Kidney glomerular epithelial cell (primary cell): Measurements from ENCODE around the gene COL28A1.
"Not testable (repeated sequence)": the region's sequence is repeated elsewhere in the genome, so short reads cannot be mapped to it uniquely, and the experiment has no call there.

Source experiments
- DNase-seq: peaks from one replicate; lab custom pipeline; 2025; lab: John Stamatoyannopoulos, UW

COL28A1 gene

DNA sequence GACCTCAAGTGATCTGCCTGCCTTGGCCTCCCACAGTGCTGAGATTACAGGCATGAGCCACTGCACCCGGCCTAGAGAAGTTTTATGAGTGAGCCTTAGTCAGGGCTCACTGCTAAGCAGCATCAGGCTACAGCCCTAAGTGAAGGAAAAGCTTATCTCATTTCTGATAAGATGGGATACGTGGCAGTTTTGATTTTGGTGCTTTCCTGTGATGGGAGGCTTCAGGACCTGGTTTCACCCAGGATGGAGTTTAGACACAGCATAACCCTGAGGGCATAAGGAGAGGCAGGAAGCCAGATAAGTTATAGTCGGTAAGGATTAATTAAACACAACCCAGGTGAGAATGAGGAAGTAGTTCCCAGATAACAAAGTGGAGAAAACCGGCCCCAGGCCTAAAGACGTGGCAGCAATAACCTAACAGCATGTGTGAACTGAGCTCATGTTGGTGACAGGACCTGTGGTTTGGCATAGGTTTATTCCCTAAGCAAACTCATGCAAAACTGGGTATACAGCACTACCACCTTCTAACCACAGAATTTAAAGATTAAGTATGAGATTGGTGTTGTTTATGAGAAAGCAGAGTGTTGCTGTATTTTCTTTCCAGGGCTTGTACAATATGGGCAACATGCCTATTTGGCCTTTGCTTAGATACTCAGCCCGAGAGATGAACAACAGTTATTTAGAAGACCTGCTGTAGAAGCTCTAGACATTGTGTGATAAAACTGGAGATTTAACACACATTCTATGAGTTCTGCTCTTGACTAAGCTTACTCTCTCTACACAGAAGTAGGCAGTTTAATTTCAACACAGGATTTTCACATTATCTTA is 119.4 kb downstream of the COL28A1 start:
- DNase-seq: no peak

DNA sequence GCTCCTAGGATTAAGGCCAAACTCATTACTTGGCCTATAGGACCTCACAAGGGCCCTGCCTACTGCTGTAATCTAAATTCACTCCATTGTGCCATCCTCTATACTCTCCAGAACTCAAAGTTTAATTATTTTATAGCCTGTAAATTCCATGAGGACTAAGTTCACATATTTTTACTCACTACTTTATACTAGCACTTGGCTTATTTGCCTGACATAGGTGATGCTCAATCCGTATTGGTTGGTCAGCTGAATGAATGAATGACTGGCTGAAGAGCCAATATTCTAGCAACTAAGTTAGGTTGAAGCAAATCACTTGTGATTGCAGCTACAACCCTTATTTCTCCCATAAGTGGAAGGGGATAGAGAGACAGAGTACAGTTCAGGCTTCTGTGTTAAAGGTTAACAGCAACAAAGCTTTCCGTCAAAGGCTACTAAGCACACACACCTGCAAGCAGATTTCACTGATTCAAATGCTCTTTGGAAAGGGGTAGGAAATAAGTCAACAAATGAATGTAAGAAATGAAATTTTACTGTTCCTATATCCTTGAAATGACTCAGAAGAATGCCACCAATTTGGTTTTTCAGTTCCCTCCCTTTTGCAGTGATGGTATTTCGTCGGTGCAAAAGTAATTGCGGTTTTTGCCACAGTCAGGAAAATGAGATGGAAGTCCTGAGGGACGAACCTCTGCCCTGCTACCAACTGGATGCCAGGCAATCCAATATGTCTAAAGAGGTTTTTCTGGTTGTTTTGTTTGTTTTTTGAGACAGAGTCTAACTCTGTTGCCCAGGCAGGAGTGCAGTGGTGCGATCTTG is 120.7 kb downstream of the COL28A1 start:
- no peak for DNase-seq

DNA sequence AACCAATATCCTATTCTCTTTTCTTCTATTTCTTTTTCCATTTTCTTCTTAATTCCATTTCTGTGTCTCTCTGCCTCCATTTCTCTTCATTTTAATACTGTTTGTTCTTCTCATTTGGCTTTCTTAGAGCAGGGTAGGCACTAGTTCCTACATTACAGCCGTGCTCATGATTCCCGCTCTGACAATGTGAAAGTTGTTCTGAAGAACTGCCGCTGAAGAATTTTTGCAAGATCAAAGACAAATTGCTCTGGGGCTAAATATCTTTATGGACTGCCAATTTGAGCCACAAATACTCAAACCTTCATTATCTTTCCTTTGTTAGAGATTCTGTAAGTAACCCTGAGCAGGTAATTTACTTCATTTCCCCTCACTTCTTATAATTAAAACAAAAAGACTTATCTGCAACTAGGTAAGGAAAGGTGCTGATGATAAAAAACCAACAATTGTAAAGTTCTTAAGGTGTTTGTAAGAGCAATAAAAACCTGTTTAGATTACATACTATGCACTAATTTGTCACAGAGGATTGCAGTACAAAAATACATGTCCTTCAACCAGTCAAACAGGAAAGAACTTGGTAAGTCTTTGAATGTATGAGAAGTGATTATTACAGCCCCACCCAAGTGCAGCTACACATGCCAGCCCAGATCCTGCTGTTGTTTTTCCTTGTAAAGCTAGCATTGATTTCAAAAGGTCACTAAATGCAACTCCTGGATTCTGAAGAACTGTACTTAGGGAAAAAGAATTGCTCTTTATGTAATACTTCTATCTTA is 127.5 kb downstream of the COL28A1 start:
- DNase-seq: no peak

DNA sequence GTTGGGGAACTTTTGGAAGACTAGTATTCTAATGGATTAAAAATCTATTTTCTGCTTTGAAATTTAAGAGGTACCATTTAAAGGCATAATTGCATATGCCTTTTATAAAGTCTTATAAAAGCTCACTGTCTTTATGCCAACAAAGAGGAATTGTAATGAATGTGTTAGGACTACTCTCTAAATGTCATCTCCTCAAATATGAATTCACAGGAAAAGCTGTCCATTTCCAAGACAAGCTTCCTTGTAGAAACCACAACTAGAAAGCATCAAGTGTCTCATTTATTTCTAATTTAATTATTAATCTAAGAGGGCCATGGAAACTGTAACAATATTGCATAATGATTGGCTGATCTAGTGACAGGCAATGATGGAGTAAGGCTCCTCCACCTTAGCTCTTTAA is 130.2 kb downstream of the COL28A1 start:
- DNase-seq: no peak

- no peak for DNase-seq
These were observed 136.0 kb downstream of the COL28A1 start for GRCh38 chr7:7399707-7400106.

GRCh38 chr7:7395785-7396184 is 139.9 kb downstream of the COL28A1 start:
- DNase-seq: no peak

DNA sequence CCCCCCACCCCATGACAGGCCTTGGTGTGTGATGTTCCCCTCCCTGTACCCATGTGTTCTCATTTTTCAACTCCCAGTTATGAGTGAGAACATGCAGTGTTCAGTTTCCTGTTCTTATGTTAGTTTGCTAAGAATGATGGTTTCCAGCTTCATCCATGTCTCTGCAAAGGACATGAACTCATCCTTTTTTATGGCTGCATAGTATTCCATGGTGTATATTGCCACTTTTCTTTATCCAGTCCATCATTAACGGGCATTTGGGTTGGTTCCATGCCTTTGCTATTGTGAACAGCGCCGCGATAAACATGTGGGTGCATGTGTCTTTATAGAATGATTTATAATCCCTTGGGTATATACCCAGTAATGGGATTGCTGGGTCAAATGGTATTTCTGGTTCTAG is 147.5 kb downstream of the COL28A1 start:
- DNase-seq: not testable (repeated sequence)

DNA sequence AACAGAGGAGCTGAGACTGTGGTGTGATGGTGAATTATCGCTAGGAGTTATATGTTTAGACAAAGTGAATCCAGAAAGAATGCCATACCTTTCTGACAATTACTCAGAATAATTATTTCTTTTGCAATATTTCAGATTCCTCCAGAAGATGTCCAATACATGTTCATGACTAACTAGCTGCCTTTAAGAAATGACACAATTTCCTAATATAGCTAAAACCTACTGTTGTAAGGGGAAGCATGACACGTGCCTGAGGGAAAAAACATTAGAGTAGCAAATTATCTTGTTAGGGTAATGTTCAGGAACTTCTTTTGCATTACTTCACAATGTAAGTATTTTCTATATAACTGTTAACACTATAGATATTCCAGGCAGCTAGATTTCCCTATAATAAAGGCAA is 150.3 kb downstream of the COL28A1 start:
- no peak for DNase-seq

DNA sequence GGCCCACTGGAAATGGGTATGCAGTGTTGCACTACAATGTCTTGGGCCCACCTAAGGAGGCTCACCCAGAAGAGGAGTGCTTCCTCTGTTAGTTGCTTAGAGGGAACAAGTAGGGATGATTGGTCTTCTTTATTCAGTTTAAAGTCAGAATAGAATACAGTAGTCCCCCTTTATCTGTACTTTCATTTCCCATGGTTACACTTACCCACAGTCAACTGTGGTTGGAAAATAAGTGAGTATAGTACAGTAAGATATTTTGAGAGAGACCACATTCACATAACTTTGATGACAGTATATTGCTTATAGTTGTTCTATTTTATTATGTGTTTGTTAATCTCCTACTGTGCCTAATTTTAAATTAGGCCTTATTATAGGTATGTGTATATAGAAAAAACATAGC is 151.4 kb downstream of the COL28A1 start:
- no peak for DNase-seq

DNA sequence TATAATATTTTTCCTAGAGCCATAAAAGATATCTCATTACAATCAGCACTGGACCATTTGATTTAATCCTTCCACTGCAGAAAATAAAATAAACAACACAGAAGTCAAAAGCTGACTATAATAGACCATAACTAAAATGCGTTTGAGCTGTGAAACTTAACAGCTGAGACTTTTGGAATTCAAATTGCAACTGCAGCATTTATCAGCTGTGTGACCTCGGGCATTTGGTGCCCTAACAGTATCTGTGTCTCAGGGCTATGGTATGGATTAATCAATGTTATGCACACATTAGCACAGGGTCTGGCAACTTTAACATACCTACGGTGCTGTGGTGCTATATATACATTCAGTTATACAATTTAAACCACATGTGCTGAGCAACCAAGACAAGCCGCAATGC is 160.1 kb downstream of the COL28A1 start:
- DNase-seq: no peak

GRCh38 chr7:7370076-7370475 is 165.6 kb downstream of the COL28A1 start:
- DNase-seq: no peak

DNA sequence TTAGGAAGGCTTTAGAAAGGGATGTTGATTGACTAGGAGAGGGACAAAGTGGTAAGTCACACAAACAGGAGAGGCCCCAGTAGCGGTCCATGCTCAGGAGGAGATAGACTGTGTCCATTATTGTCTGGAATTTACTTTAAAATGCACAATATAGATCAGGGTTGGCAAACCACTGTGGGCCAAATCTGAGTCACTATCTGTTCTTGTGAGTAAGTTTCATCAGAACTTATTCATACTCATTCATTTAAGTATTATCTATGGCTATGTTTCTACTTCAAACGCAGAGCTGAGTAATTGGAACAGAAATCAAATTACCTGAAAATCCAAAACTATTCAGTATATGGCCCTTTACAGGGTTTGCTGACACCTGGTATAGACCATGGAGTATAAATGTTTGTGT is 166.5 kb downstream of the COL28A1 start:
- no peak for DNase-seq

- DNase-seq: no peak
These were observed 181.0 kb downstream of the COL28A1 start for GRCh38 chr7:7354674-7355073.

DNA sequence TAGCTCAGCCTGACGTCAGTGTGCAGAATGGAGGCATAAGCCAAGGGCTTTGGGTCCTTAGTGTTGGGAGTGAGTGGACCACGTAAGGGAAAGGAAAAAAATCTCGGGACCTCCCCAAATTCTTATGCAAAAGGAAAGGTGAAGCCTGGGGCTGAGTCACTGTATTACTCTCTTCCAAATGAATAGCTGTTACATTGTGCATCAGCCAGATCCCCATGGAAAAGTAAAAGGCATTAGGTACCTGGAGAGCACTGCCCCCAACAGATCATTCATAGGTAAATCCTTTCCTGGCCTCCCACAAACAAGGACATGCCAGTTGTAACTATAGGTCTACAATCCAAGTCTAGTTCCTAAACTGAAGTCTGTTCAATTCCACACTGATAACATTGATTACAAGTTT is 182.8 kb downstream of the COL28A1 start:
- DNase-seq: peak; percentile 2

DNA sequence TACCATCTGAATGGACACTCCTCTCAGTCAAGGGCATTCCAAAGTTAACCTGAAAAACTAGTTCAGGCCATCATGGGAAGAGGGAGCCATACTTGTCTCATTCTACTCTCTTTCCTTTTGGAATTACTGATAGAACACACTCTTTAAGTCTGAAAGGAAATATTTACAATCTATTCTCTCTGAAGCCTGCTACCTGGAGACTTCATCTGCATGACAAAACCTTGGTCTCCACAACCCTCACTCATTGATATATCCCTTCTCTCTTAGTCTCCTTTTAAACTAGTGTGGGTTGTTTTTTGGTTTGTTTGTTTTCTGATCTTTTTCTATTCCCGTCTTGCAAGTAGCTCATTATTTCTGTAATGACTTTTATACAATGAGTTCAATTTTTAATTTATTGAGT is 183.8 kb downstream of the COL28A1 start:
- DNase-seq: no peak

GRCh38 chr7:7351156-7351555 is 184.5 kb downstream of the COL28A1 start:
- no peak for DNase-seq

DNA sequence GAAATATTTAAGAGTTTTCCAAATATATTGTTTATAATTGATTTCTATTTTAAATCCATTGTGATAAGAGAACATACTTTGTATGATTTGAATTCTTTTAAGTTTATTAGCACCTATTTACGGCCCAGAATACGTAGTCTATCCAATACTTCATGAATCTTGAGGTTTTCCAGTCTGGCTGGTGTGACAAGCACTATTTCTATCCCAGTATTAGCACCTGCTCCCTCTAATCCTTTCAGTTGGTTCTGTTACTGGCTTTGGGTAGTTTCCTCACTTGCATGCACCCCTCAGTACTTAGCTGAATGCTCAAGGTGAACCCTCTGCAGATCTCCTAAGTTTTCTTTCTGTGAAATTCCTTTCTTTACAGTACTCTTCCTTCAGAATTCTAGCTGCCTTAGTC is 186.5 kb downstream of the COL28A1 start:
- DNase-seq: no peak

- no peak for DNase-seq
These were observed 188.6 kb downstream of the COL28A1 start for GRCh38 chr7:7347045-7347444.

- no peak for DNase-seq
These were observed 191.1 kb downstream of the COL28A1 start for GRCh38 chr7:7344583-7344982.

DNA sequence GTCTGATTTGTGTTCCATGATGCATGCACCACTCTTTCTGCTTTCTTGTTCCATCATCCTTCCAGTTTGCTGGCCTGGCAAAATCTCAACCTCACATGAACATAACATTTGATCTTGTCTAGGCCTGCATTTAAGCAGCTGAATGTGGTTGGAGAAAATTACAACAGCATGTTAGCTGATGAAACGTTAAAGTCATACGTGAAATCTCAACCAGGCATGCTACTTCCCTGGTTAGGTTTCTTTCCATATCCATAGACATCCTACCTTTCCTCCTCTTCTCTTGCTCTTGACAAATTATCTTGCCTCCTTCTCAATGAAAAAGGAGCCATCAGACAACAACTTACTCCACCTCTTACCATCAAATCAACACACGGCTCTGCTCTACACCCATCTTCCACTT is 199.8 kb downstream of the COL28A1 start:
- DNase-seq: no peak

DNA sequence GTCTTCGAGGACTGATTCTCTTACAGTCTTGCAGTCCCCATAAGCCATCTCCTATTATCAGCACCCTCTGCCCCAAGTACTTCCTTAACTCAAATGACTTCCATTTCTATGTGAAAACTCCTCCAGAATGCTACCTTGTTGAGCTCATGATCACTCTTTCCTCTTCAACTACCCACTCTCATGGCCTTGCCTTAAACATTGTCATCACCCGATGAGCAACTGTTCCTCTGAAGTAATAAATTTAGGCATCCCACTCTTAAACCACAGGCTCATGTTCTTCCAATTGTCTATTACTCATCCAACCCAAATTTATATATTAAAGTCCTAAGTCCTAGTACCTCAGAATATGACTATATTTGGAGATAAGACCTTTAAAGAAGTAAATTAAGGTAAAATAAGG is 200.5 kb downstream of the COL28A1 start:
- DNase-seq: no peak

DNA sequence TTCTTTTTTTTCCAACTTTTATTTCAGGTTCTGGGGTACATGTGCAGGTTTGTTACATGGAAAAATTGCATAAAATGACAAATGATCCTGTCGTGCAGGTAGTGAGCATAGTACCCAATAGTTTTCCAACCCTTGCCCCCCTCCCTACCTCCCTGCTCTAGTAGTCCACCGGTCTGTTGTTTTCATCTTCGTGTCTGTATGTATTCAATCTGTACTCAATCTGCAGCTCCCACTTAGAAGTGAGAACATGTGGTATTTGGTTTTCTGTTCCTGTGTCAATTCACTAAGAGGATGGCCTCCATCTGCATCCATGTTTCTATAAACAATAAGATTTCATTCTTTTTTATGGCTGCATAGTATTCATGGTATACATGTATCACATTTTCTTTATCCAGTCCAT is 202.1 kb downstream of the COL28A1 start:
- DNase-seq: no peak

- DNase-seq: no peak
These were observed 204.2 kb downstream of the COL28A1 start for GRCh38 chr7:7331523-7331922.
